IPS DF 6.9 (cell line): Measurements from ENCODE around the gene MAFG.
A peak's percentile ranks its signal among the peaks of the same experiment; 100 is the strongest.

Experiments used
- DNase-seq: peaks from one replicate; pipeline ENCODE4 v3.0.0-alpha.2; 2013; ENCODE audit warnings: low read depth, low spot score
- H3K27ac ChIP-seq: one replicate; pipeline ENCODE4 v1.5.1; 2013; ENCODE audit warnings: low read length, control low read depth
- H3K27me3 ChIP-seq: 2 replicates; pipeline ENCODE4 v1.6.1; 2013; ENCODE audit warnings: mild to moderate bottlenecking, low read length; ENCODE audit not compliant: control insufficient read depth, insufficient read depth
- H3K36me3 ChIP-seq: 2 replicates; pipeline ENCODE4 v1.6.1; 2013; ENCODE audit warnings: low read length; ENCODE audit not compliant: control insufficient read depth, insufficient read depth
- H3K4me1 ChIP-seq: 2 replicates; pipeline ENCODE4 v1.6.1; 2013; ENCODE audit warnings: low read length; ENCODE audit not compliant: control insufficient read depth, insufficient read depth
- H3K4me3 ChIP-seq: 2 replicates; pipeline ENCODE4 v1.5.1; 2013; ENCODE audit warnings: mild to moderate bottlenecking, low read length
- H3K9me3 ChIP-seq: 2 replicates; pipeline ENCODE4 v1.6.1; 2013; ENCODE audit warnings: low read length, inconsistent platforms; ENCODE audit not compliant: control insufficient read depth, insufficient read depth
- WGBS: extraction: QIAGEN DNeasy Blood & Tissue Kit; methylation state at CpG from one replicate; pipeline ENCODE4 v1.1.7; 2013; ENCODE audit warnings: mixed read lengths, missing lambda C conversion rate; ENCODE audit not compliant: insufficient read length, insufficient coverage; 5-methylcytosine and 5-hydroxymethylcytosine counted together

The MAFG gene

DNA sequence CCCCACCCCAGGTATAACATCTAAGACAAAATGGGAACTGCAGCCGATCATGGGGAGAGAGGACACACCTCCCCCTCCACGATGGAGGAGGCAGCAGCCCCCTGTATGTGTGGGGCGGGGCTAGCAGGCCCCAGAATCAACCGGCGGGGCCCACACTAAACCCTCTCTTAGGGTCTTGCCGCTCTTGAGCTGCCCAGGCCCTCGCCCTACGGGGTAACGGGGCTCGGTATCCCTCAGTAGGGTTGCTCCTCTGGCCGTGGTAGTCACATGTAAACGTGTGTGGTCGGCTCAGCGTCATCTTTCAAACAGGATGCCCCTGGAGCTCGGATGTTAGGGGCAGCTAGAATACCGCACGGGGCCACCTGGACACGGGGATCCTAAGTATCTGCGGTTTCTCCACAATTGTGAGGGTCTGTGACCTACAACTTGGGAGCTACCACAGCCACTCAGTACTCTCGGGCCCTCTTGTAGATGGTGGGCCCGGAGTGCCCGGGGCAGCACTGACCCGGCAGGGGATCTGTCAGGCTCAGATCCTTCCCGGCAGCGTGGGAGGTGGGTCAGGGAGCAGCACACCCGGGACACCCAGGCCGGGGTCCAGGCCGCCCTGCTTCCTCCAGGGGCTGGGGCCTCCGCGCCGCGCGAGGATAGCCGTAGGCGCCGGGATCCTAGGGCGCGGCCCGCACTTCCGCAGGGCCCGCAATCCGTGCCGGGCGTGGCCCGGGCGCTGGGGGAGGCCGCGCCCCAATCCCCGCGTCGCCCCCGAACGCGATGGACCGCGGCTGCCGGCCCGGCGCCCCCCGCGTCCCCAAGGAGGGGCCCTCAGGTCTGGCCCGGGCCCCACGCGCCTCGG is 57.2 kb downstream of the MAFG start:
- Histone ChIP-seq H3K4me1 (peaks cover 3% of the 10 kb centered on the region), H3K9me3 (no peaks in the 10 kb centered on the region), H3K36me3 (peaks cover 7% of the 10 kb centered on the region; the same call in 1 of the 2 replicates), H3K4me3 (peak overlapping the region; percentile 88), H3K27me3 (no peaks in the 10 kb centered on the region), H3K27ac (no peak overlapping the region)
- no peak for DNase-seq
- no CpG with 5 or more reads among the region's 65 CpGs for WGBS

DNA sequence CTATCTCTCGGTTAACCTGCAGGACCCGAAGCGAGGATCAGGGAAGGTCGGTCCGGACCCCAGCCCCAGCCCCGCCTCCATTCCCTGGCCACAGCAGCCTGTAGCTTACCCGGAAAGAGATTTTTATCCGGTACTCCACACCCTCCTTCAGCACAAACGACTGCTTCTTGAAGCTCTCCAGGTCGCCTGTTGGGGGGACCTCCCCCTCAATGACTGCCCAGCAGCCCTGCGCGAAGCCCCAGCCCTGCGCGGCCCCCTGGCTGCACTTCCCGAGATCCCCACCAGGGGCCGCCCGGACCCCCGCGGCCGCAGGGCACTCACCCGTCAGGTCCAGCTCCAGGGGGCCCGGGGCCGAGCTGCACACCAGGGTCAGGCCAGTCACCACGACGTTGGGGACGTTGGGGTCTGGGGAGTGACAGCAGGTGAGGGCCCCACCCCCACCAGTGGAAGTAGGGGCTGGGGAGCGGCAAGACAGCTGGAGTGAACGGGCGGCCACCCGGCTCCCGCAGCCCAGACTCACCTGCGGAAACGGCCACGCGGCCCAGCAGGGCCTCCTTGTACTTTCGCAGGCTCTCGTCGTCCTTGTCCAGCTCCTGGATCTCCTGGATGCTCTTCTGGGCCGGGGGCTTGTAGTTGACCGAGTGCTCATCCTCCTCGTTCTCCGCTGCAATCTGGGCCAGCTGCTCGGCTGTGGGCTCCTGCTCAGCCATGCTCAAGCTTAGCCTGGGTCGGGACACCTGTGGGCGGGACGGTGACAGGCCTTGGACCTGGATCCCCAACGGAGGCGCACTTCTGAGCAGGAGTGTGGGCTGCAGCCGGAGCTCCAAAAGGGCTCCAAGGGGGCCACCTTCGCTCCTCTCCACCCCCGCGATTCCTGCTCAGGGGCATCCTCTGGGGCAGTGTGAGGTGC is 58.1 kb downstream of the MAFG start:
- Histone ChIP-seq H3K4me1 (peaks cover 3% of the 10 kb centered on the region), H3K36me3 (peaks cover 7% of the 10 kb centered on the region; the same call in 1 of the 2 replicates), H3K27me3 (no peaks in the 10 kb centered on the region), H3K27ac (no peak overlapping the region), H3K9me3 (no peaks in the 10 kb centered on the region), H3K4me3 (peak overlapping the region; percentile 88; the same call in 1 of the 2 replicates)
- no CpG with 5 or more reads among the region's 52 CpGs for WGBS
- DNase-seq, result no peak

- DNase-seq, result no peak
- Histone ChIP-seq H3K27me3 (no peaks in the 10 kb centered on the region), H3K27ac (no peak overlapping the region), H3K4me1 (peaks cover 3% of the 10 kb centered on the region), H3K4me3 (no peak overlapping the region), H3K9me3 (no peaks in the 10 kb centered on the region), H3K36me3 (peaks cover 7% of the 10 kb centered on the region; the same call in 1 of the 2 replicates)
- WGBS, result no CpG with 5 or more reads among the region's 30 CpGs
Observed at GRCh38 chr17:81868674-81869220, 58.8 kb downstream of the MAFG start.
